H1 (cell line): ENCODE data around the gene MACROH2A1.

Source experiments
- ASH2L ChIP-seq: fragments of 200-600, 300-600 bp; sonication (generic); IDR thresholded peaks from one replicate; pipeline ENCODE4 v1.7.1; 2017; ENCODE audit warnings: low read length
- CBX5 ChIP-seq: fragments of 300-800, 300-1000 bp; sonication (generic); IDR thresholded peaks from 2 replicates; pipeline ENCODE4 v1.7.1; 2016; ENCODE audit warnings: antibody characterized with exemption, low read length, low read depth
- CHD2 ChIP-seq: IDR thresholded peaks from 2 replicates; pipeline ENCODE4 v1.6.1; 2012; ENCODE audit warnings: low read length, improper control_type of control experiment
- JUND ChIP-seq: IDR thresholded peaks from 2 replicates; pipeline ENCODE4 v1.6.1; 2011; ENCODE audit warnings: mild to moderate bottlenecking, improper control_type of control experiment, low read length
- PHF8 ChIP-seq: fragments of 200-600 bp; sonication (generic); conservative IDR thresholded peaks from 2 replicates; pipeline ENCODE4 v1.7.1; 2012; ENCODE audit warnings: low read depth, mild to moderate bottlenecking, inconsistent platforms, low read length, moderate library complexity
- POLR2A ChIP-seq, 2 experiments: IDR thresholded peaks; 1 replicate in 1 of 2; 2 replicates in 1 of 2; pipeline ENCODE4 v1.6.1; 2011; ENCODE audit warnings: low read depth in 2 of 2, low read length in 2 of 2, mild to moderate bottlenecking in 2 of 2; ENCODE audit errors: control extremely low read depth in 1 of 2
- POLR2AphosphoS5 ChIP-seq: IDR thresholded peaks from 2 replicates; pipeline ENCODE4 v1.6.1; 2011; ENCODE audit warnings: low read depth, low read length
- SIN3A ChIP-seq, 2 experiments: IDR thresholded peaks in 1 of 2; conservative IDR thresholded peaks in 1 of 2; 2 replicates each; pipeline ENCODE4 v1.6.1; 2011 to 2012; ENCODE audit warnings: low read length in 2 of 2, improper control_type of control experiment in 1 of 2, low read depth in 1 of 2, mild to moderate bottlenecking in 1 of 2
- SUZ12 ChIP-seq: fragments of 200-600 bp; sonication (generic); IDR thresholded peaks from 2 replicates; pipeline ENCODE4 v1.6.1; 2012; ENCODE audit warnings: mild to moderate bottlenecking, inconsistent platforms, low read length, moderate library complexity, mixed read lengths
- TAF1 ChIP-seq: IDR thresholded peaks from 2 replicates; pipeline ENCODE4 v1.6.1; 2011; ENCODE audit warnings: mild to moderate bottlenecking, low read depth, low read length
- TF ChIP-seq, protein P1 (sequence below): IDR thresholded peaks from 2 replicates; pipeline ENCODE4 v1.6.1; 2012; ENCODE audit warnings: inconsistent platforms
- TF ChIP-seq, protein P2 (sequence below): IDR thresholded peaks from 2 replicates; pipeline ENCODE4 v1.6.1; 2011; ENCODE audit warnings: low read depth, mild to moderate bottlenecking, low read length; ENCODE audit not compliant: insufficient read depth

- TF ChIP-seq POLR2A (IDR thresholded peaks at IDR 0.05; ENCODE audit: control extremely low read depth in 1 of 2, low read depth in 2 of 2, low read length in 2 of 2) (no peak), CBX5 (no peak), ASH2L (no peak), JUND (no peak), PHF8 (no peak), CHD2 (no peak), SUZ12 (no peak), TAF1 (no peak), SIN3A (conservative IDR thresholded peaks at IDR 0.05 in 1 of 2, IDR thresholded peaks at IDR 0.05 in 1 of 2; ENCODE audit: low read depth in 1 of 2, low read length in 2 of 2) (no peak), POLR2AphosphoS5 (no peak)
- TF ChIP-seq, protein P1, sequence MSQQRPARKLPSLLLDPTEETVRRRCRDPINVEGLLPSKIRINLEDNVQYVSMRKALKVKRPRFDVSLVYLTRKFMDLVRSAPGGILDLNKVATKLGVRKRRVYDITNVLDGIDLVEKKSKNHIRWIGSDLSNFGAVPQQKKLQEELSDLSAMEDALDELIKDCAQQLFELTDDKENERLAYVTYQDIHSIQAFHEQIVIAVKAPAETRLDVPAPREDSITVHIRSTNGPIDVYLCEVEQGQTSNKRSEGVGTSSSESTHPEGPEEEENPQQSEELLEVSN, result no peak
- TF ChIP-seq, protein P2, sequence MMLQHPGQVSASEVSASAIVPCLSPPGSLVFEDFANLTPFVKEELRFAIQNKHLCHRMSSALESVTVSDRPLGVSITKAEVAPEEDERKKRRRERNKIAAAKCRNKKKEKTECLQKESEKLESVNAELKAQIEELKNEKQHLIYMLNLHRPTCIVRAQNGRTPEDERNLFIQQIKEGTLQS, result no peak
Measured at GRCh38 chr5:135445306-135445985, 46.4 kb upstream of the MACROH2A1 start.
